ENCODE data around the gene ENTHD1. TPM values are rescaled to one million over a fixed set of nuclear protein-coding genes. Genes with fewer than 3 reads are reported as not detected.

ENTHD1 gene
- total and polyA plus RNA-seq, 4 donors = 0.12 TPM; not detected in 3

- H3K9me3 ChIP-seq (ENCODE audit: control insufficient read depth, low read length) = no peaks in the 10 kb centered on the region
- H3K27me3 ChIP-seq (ENCODE audit: control insufficient read depth in 1 of 2, insufficient read depth in 2 of 2, low read length in 1 of 2) = no peaks in the 10 kb centered on the region
- no peak overlapping the region for H3K4me3 ChIP-seq (ENCODE audit: low read length in 2 of 2)
- intact Hi-C loops (cut with DNase I) = no loop called here
- WGBS, 2 donors = 42 to 50% methylated on average over 7 of the region's 7 CpGs
- H3K4me1 ChIP-seq (ENCODE audit: control insufficient read depth in 1 of 2, insufficient read depth in 2 of 2, low read length in 2 of 2) = no peaks in the 10 kb centered on the region
- no peak for ATAC-seq (ENCODE audit: low FRiP score)
- DNase-seq = no peak
- H3K36me3 ChIP-seq (ENCODE audit: control insufficient read depth in 1 of 2, insufficient read depth in 2 of 2, low read length in 1 of 2) = no peaks in the 10 kb centered on the region
- no peak overlapping the region for H3K27ac ChIP-seq (ENCODE audit: low read depth in 1 of 2, low read length in 2 of 2)
These were observed 60.9 kb downstream of the ENTHD1 start for GRCh38 chr22:39832627-39833074.

GRCh38 chr22:39825661-39826102, 67.9 kb downstream of the ENTHD1 start:
- H3K9me3 ChIP-seq (ENCODE audit: control insufficient read depth, low read length) = no peaks in the 10 kb centered on the region
- no peak overlapping the region for H3K27ac ChIP-seq (ENCODE audit: low read depth in 1 of 2, low read length in 2 of 2)
- no peaks in the 10 kb centered on the region for H3K36me3 ChIP-seq (ENCODE audit: control insufficient read depth in 1 of 2, insufficient read depth in 2 of 2, low read length in 1 of 2)
- ATAC-seq (ENCODE audit: low FRiP score) = no peak
- intact Hi-C loops (cut with DNase I) = no loop called here
- H3K27me3 ChIP-seq (ENCODE audit: control insufficient read depth in 1 of 2, insufficient read depth in 2 of 2, low read length in 1 of 2) = no peaks in the 10 kb centered on the region
- DNase-seq = no peak
- no peak overlapping the region for H3K4me3 ChIP-seq (ENCODE audit: low read length in 2 of 2)
- H3K4me1 ChIP-seq (ENCODE audit: control insufficient read depth in 1 of 2, insufficient read depth in 2 of 2, low read length in 2 of 2) = no peaks in the 10 kb centered on the region
- 78 to 79% methylated on average over 3 of the region's 3 CpGs for WGBS, 2 donors

DNA sequence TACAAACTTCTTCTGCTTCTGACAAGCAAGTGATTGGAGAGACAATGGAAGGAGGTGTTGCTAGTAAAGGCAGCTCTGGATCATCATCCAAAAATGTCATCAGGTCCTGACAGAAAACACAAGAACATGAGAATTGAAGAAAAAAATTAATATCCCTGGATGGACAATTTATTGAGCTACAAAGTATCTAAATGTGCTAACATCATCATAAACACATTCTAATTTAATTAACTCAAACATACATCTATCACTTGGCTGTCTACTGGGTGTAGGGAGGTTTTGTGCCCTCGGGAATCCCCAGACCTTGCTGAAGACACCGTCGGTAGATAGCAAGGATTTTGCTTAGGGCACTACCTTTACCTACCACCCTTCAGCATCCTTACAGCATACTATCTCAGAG, 72.6 kb downstream of the ENTHD1 start:
- no peaks in the 10 kb centered on the region for H3K9me3 ChIP-seq (ENCODE audit: control insufficient read depth, low read length)
- H3K4me3 ChIP-seq (ENCODE audit: low read length in 2 of 2) = no peak overlapping the region
- no peaks in the 10 kb centered on the region for H3K27me3 ChIP-seq (ENCODE audit: control insufficient read depth in 1 of 2, insufficient read depth in 2 of 2, low read length in 1 of 2)
- no peak for DNase-seq
- no peak overlapping the region for H3K27ac ChIP-seq (ENCODE audit: low read depth in 1 of 2, low read length in 2 of 2)
- intact Hi-C loops (cut with DNase I) = no loop called here
- ATAC-seq (ENCODE audit: low FRiP score) = no peak
- WGBS, 2 donors = 75% methylated on average over 3 of the region's 3 CpGs
- H3K4me1 ChIP-seq (ENCODE audit: control insufficient read depth in 1 of 2, insufficient read depth in 2 of 2, low read length in 2 of 2) = no peaks in the 10 kb centered on the region
- no peaks in the 10 kb centered on the region for H3K36me3 ChIP-seq (ENCODE audit: control insufficient read depth in 1 of 2, insufficient read depth in 2 of 2, low read length in 1 of 2)

GRCh38 chr22:39820256-39820655, 73.3 kb downstream of the ENTHD1 start:
- WGBS, 2 donors = 72 to 75% methylated on average over 4 of the region's 4 CpGs
- Histone ChIP-seq H3K9me3 (ENCODE audit: control insufficient read depth, low read length) (no peaks in the 10 kb centered on the region), H3K36me3 (ENCODE audit: control insufficient read depth in 1 of 2, insufficient read depth in 2 of 2, low read length in 1 of 2) (no peaks in the 10 kb centered on the region), H3K27ac (ENCODE audit: low read depth in 1 of 2, low read length in 2 of 2) (no peak overlapping the region), H3K27me3 (ENCODE audit: control insufficient read depth in 1 of 2, insufficient read depth in 2 of 2, low read length in 1 of 2) (no peaks in the 10 kb centered on the region), H3K4me3 (ENCODE audit: low read length in 2 of 2) (no peak overlapping the region), H3K4me1 (ENCODE audit: control insufficient read depth in 1 of 2, insufficient read depth in 2 of 2, low read length in 2 of 2) (no peaks in the 10 kb centered on the region)
- no peak for DNase-seq
- no peak for ATAC-seq (ENCODE audit: low FRiP score)
- intact Hi-C loops (cut with DNase I) = no loop called here

GRCh38 chr22:39819429-39819828, 74.1 kb downstream of the ENTHD1 start:
- WGBS, 2 donors = 71 to 72% methylated on average over 2 of the region's 2 CpGs
- ATAC-seq (ENCODE audit: low FRiP score) = no peak

DNA sequence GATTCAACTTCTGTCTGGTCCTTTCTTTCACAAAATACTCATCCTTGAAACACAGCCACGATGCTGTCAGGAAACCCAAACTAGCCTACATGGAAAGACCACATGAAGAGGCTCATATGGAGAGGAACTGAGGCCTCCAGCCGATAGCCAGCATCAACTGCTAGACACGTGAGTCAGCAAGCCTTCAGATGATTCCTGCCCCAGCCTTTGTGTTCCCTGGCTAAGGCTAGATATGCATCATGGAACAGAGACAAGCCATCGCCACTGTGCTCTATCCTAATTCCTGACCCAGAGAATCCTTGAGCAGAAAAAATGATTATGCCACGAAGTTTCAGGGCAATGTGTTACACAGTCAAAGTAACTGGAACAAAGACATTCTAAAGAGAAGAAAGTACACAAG, 75.5 kb downstream of the ENTHD1 start:
- H3K27ac ChIP-seq (ENCODE audit: low read depth in 1 of 2, low read length in 2 of 2) = no peak overlapping the region
- H3K4me1 ChIP-seq (ENCODE audit: control insufficient read depth in 1 of 2, insufficient read depth in 2 of 2, low read length in 2 of 2) = no peaks in the 10 kb centered on the region
- ATAC-seq (ENCODE audit: low FRiP score) = no peak
- H3K9me3 ChIP-seq (ENCODE audit: control insufficient read depth, low read length) = no peaks in the 10 kb centered on the region
- H3K27me3 ChIP-seq (ENCODE audit: control insufficient read depth in 1 of 2, insufficient read depth in 2 of 2, low read length in 1 of 2) = no peaks in the 10 kb centered on the region
- no peaks in the 10 kb centered on the region for H3K36me3 ChIP-seq (ENCODE audit: control insufficient read depth in 1 of 2, insufficient read depth in 2 of 2, low read length in 1 of 2)
- WGBS, 2 donors = 47 to 51% methylated on average over 5 of the region's 5 CpGs
- intact Hi-C loops (cut with DNase I) = no loop called here
- H3K4me3 ChIP-seq (ENCODE audit: low read length in 2 of 2) = no peak overlapping the region
- DNase-seq = no peak

More at GRCh38 chr22:39819429-39819828, 74.1 kb downstream of the ENTHD1 start:
- no peaks in the 10 kb centered on the region for H3K27me3 ChIP-seq (ENCODE audit: control insufficient read depth in 1 of 2, insufficient read depth in 2 of 2, low read length in 1 of 2)
- no peak for DNase-seq
- no peaks in the 10 kb centered on the region for H3K4me1 ChIP-seq (ENCODE audit: control insufficient read depth in 1 of 2, insufficient read depth in 2 of 2, low read length in 2 of 2)
- intact Hi-C loops (cut with DNase I) = no loop called here
- no peak overlapping the region for H3K27ac ChIP-seq (ENCODE audit: low read depth in 1 of 2, low read length in 2 of 2)
- H3K9me3 ChIP-seq (ENCODE audit: control insufficient read depth, low read length) = no peaks in the 10 kb centered on the region
- no peaks in the 10 kb centered on the region for H3K36me3 ChIP-seq (ENCODE audit: control insufficient read depth in 1 of 2, insufficient read depth in 2 of 2, low read length in 1 of 2)
- H3K4me3 ChIP-seq (ENCODE audit: low read length in 2 of 2) = no peak overlapping the region

GRCh38 chr22:39815932-39816331, 77.6 kb downstream of the ENTHD1 start:
- no peak for DNase-seq
- ATAC-seq (ENCODE audit: low FRiP score) = no peak
- H3K27ac ChIP-seq (ENCODE audit: low read depth in 1 of 2, low read length in 2 of 2) = no peak overlapping the region
- H3K4me1 ChIP-seq (ENCODE audit: control insufficient read depth in 1 of 2, insufficient read depth in 2 of 2, low read length in 2 of 2) = no peaks in the 10 kb centered on the region
- no peaks in the 10 kb centered on the region for H3K9me3 ChIP-seq (ENCODE audit: control insufficient read depth, low read length)
- H3K36me3 ChIP-seq (ENCODE audit: control insufficient read depth in 1 of 2, insufficient read depth in 2 of 2, low read length in 1 of 2) = no peaks in the 10 kb centered on the region
- H3K27me3 ChIP-seq (ENCODE audit: control insufficient read depth in 1 of 2, insufficient read depth in 2 of 2, low read length in 1 of 2) = no peaks in the 10 kb centered on the region
- intact Hi-C loops (cut with DNase I) = no loop called here
- 2 to 16% methylated on average over 2 of the region's 2 CpGs for WGBS, 2 donors
- H3K4me3 ChIP-seq (ENCODE audit: low read length in 2 of 2) = no peak overlapping the region

DNA sequence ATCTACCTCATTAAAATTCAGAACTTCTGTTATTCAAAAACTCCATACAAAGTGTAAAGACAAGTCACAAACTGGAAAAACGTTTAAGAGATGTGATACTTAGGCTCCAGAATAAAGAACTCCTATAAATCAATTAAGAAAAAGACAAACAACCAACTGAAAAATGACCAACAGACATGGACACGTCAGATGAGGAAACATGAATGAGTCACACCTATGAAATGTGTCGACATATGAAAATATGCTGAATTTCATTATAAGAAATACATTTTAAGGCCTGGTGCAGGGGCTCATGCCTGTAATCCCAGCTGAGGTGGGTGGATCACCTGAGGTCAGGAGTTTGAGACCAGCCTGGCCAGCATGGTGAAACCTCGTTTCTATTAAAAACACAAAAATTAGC, 78.7 kb downstream of the ENTHD1 start:
- no peaks in the 10 kb centered on the region for H3K27me3 ChIP-seq (ENCODE audit: control insufficient read depth in 1 of 2, insufficient read depth in 2 of 2, low read length in 1 of 2)
- intact Hi-C loops (cut with DNase I) = no loop called here
- WGBS, 2 donors = 53 to 59% methylated on average over 4 of the region's 4 CpGs
- H3K27ac ChIP-seq (ENCODE audit: low read depth in 1 of 2, low read length in 2 of 2) = no peak overlapping the region
- no peaks in the 10 kb centered on the region for H3K36me3 ChIP-seq (ENCODE audit: control insufficient read depth in 1 of 2, insufficient read depth in 2 of 2, low read length in 1 of 2)
- H3K4me3 ChIP-seq (ENCODE audit: low read length in 2 of 2) = no peak overlapping the region
- ATAC-seq (ENCODE audit: low FRiP score) (no peak), DNase-seq (no peak)
- H3K9me3 ChIP-seq (ENCODE audit: control insufficient read depth, low read length) = no peaks in the 10 kb centered on the region
- no peaks in the 10 kb centered on the region for H3K4me1 ChIP-seq (ENCODE audit: control insufficient read depth in 1 of 2, insufficient read depth in 2 of 2, low read length in 2 of 2)

GRCh38 chr22:39809772-39810557, 83.6 kb downstream of the ENTHD1 start:
- WGBS, 2 donors = 80 to 81% methylated on average over 4 of the region's 4 CpGs
- intact Hi-C loops (cut with DNase I) = no loop called here
- H3K36me3 ChIP-seq (ENCODE audit: control insufficient read depth in 1 of 2, insufficient read depth in 2 of 2, low read length in 1 of 2) = no peaks in the 10 kb centered on the region
- DNase-seq = no peak
- no peak overlapping the region for H3K4me3 ChIP-seq (ENCODE audit: low read length in 2 of 2)
- H3K27ac ChIP-seq (ENCODE audit: low read depth in 1 of 2, low read length in 2 of 2) = no peak overlapping the region
- no peaks in the 10 kb centered on the region for H3K9me3 ChIP-seq (ENCODE audit: control insufficient read depth, low read length)
- ATAC-seq (ENCODE audit: low FRiP score) = no peak
- no peaks in the 10 kb centered on the region for H3K4me1 ChIP-seq (ENCODE audit: control insufficient read depth in 1 of 2, insufficient read depth in 2 of 2, low read length in 2 of 2)
- H3K27me3 ChIP-seq (ENCODE audit: control insufficient read depth in 1 of 2, insufficient read depth in 2 of 2, low read length in 1 of 2) = no peaks in the 10 kb centered on the region

Data from aorta (tissue), 5 donors.